ENCODE data around the gene QKI.

DNA sequence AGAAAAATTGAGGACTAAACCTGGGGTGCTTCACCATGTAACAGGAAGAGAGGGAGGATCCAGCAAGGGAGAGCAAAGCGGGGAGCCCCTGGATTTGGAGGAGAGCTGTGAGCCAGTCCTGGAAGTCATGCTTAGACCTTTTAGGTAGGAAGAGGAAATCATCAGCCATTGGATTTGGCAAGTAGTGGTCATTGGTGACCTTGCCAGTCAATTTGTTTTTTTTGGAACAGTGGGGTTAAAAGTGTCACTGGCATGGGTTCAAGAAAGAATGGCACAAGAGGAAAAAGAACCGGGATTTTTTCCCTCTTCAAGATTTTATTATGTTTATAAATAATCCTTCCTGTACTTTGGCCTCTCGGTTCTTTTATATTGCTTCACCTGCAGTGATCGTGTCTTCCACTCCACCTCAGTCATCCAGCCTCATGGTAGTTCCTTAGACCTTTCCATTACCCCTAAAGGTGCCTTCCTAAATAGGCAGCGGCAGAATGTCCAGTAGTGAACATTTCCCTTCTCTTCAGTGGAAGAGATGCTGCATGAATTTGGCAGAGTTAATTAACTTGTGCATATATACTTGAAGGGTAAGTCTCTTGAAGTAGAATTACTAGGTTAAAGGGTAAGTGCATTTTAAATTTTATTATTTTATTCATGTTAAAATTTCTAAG is 124.7 kb downstream of the QKI start:
- TF ChIP-seq EP300 (IDR thresholded peaks at IDR 0.05): no peak
- no peak for TF ChIP-seq POLR2AphosphoS5 (IDR thresholded peaks at IDR 0.05)
- TF ChIP-seq, protein P1, sequence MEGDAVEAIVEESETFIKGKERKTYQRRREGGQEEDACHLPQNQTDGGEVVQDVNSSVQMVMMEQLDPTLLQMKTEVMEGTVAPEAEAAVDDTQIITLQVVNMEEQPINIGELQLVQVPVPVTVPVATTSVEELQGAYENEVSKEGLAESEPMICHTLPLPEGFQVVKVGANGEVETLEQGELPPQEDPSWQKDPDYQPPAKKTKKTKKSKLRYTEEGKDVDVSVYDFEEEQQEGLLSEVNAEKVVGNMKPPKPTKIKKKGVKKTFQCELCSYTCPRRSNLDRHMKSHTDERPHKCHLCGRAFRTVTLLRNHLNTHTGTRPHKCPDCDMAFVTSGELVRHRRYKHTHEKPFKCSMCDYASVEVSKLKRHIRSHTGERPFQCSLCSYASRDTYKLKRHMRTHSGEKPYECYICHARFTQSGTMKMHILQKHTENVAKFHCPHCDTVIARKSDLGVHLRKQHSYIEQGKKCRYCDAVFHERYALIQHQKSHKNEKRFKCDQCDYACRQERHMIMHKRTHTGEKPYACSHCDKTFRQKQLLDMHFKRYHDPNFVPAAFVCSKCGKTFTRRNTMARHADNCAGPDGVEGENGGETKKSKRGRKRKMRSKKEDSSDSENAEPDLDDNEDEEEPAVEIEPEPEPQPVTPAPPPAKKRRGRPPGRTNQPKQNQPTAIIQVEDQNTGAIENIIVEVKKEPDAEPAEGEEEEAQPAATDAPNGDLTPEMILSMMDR (IDR thresholded peaks at IDR 0.05): no peak
- no peak for TF ChIP-seq POLR2A (IDR thresholded peaks at IDR 0.05)
